Naive thymus-derived CD4-positive, alpha-beta T cell (primary cell): ENCODE results near the gene RFX3. TPM values are rescaled to one million over a fixed set of nuclear protein-coding genes. Genes with fewer than 3 reads are reported as not detected.

Experiments
- ATAC-seq: fragments of 150-1000 bp; cut with Tn5 transposase; 2 replicates; pipeline ENCODE4 v1.10.0; 2021; ENCODE audit warnings: mild to moderate bottlenecking, moderate library complexity
- CTCF ChIA-PET: fragments of 350-600 bp; sonication (Branson Sonifier 250); formaldehyde crosslinking; loops from one replicate; lab custom pipeline; 2021; ENCODE audit warnings: antibody characterized with exemption; lab: Charles Lee
- POLR2A ChIA-PET: fragments of 350-600 bp; sonication (Branson Sonifier 250); formaldehyde crosslinking; loops from one replicate; lab custom pipeline; 2021; ENCODE audit warnings: antibody characterized with exemption, inconsistent platforms; lab: Charles Lee
- DNase-seq, 9 donors: peaks; one replicate each; pipeline versions ENCODE4 v3.0.0 to v3.0.0-alpha.2; 2020 to 2022; ENCODE audit warnings: mixed read lengths in 1 of 9
- H3K27ac ChIP-seq: one replicate; pipeline ENCODE4 v1.7.0; 2013; ENCODE audit warnings: mild to moderate bottlenecking, low read depth, low read length, moderate library complexity
- H3K27me3 ChIP-seq, 2 donors: one replicate each; pipeline ENCODE4 v1.7.0; 2013; ENCODE audit warnings: low read length in 2 of 2, mild to moderate bottlenecking in 2 of 2, moderate library complexity in 2 of 2; ENCODE audit not compliant: control insufficient read depth in 2 of 2, insufficient read depth in 2 of 2
- H3K36me3 ChIP-seq, 3 experiments: 1 replicate in 2 of 3; 2 replicates in 1 of 3; pipeline ENCODE4 v1.7.0; 2013; ENCODE audit warnings: low read length in 3 of 3, mild to moderate bottlenecking in 3 of 3, moderate library complexity in 1 of 3; ENCODE audit not compliant: insufficient read depth in 3 of 3, control insufficient read depth in 2 of 3
- H3K4me1 ChIP-seq, 2 donors: one replicate each; pipeline ENCODE4 v1.7.0; 2013; ENCODE audit warnings: low read length in 2 of 2, mild to moderate bottlenecking in 2 of 2, moderate library complexity in 1 of 2; ENCODE audit not compliant: control insufficient read depth in 2 of 2, insufficient read depth in 2 of 2
- H3K4me3 ChIP-seq: 2 replicates; pipeline ENCODE4 v1.7.0; 2013; ENCODE audit warnings: mild to moderate bottlenecking, low read length
- H3K9me3 ChIP-seq, 3 experiments: 1 replicate in 2 of 3; 2 replicates in 1 of 3; pipeline ENCODE4 v1.7.0; 2013; ENCODE audit warnings: low read length in 3 of 3; ENCODE audit not compliant: control insufficient read depth in 2 of 3
- H3K27ac Mint-ChIP-seq, 9 donors: one replicate each; pipeline ENCODE4 v1.8.0; 2020 to 2022; ENCODE audit warnings: mixed read lengths in 9 of 9, mild to moderate bottlenecking in 8 of 9, moderate library complexity in 5 of 9, inconsistent platforms in 2 of 9
- H3K27me3 Mint-ChIP-seq, 5 donors: one replicate each; pipeline ENCODE4 v1.8.0; 2021 to 2022; ENCODE audit warnings: mixed read lengths in 5 of 5, mild to moderate bottlenecking in 1 of 5
- H3K36me3 Mint-ChIP-seq, 5 donors: one replicate each; pipeline ENCODE4 v1.8.0; 2020 to 2022; ENCODE audit warnings: mixed read lengths in 5 of 5, mild to moderate bottlenecking in 3 of 5, inconsistent platforms in 1 of 5
- H3K4me1 Mint-ChIP-seq, 7 donors: one replicate each; pipeline ENCODE4 v1.8.0; 2020 to 2022; ENCODE audit warnings: mixed read lengths in 7 of 7, mild to moderate bottlenecking in 3 of 7, inconsistent platforms in 1 of 7
- H3K4me3 Mint-ChIP-seq, 10 donors: one replicate each; pipeline ENCODE4 v1.8.0; 2020 to 2022; ENCODE audit warnings: mild to moderate bottlenecking in 10 of 10, mixed read lengths in 10 of 10, moderate library complexity in 6 of 10, inconsistent platforms in 2 of 10
- H3K9me3 Mint-ChIP-seq, 11 donors: one replicate each; pipeline ENCODE4 v1.8.0; 2020 to 2022; ENCODE audit warnings: mixed read lengths in 11 of 11, mild to moderate bottlenecking in 4 of 11, inconsistent platforms in 1 of 11, moderate library complexity in 1 of 11
- intact Hi-C, 2 donors: fragments of 100-400 bp; cut with micrococcal nuclease; formaldehyde crosslinking; loops; one replicate each; pipeline ENCODE4 v1.15.1; 2023
- polyA plus RNA-seq, 2 donors: library from polyadenylated mRNA; unstranded; fragments of 300-500 nt; fragmentation: Illumina TruSeq; gene quantifications; one replicate each; pipeline ENCODE4 v1.2.3, GENCODE V29; 2021
- total RNA-seq, 6 experiments: library from RNA in 5 of 6; stranded (reverse) in 5 of 6; gene quantifications; 1 replicate in 5 of 6; 2 replicates in 1 of 6; pipeline ENCODE4 v1.2.3 and lab custom pipeline; 2021 to 2026

The RFX3 gene
- total and polyA plus RNA-seq, 7 experiments from 2014 or later, result 6.2 to 31.7 (median 24.7) TPM

GRCh38 chr9:3337515-3338225 lies 188.1 kb downstream of the RFX3 start:
- Histone ChIP-seq H3K4me1 (no peaks in the 10 kb centered on the region), H3K4me3 (no peak overlapping the region), H3K27me3 (no peaks in the 10 kb centered on the region), H3K36me3 (no peaks in the 10 kb centered on the region), H3K27ac (no peak overlapping the region), H3K9me3 (no peaks in the 10 kb centered on the region)
- ChIA-PET POLR2A (no interaction called here), CTCF (no interaction called here)
- H3K4me1 Mint-ChIP-seq, result peaks cover 0 to 22% (median 8%) of the 10 kb centered on the region in 7 donors
- ATAC-seq (no peak), DNase-seq (no peak)
- H3K9me3 Mint-ChIP-seq, result peaks cover 0 to 5% (median 3%) of the 10 kb centered on the region in 11 donors
- no peaks in the 10 kb centered on the region for H3K27me3 Mint-ChIP-seq
- H3K27ac Mint-ChIP-seq, result no peak overlapping the region
- H3K36me3 Mint-ChIP-seq, result peaks cover 3 to 30% (median 11%) of the 10 kb centered on the region in 5 donors
- intact Hi-C loops, result loop anchor here in 1 of 2 donors (2.0 kb wide), 1 partner anchor 103 kb away; no protein-coding TSS in a partner anchor
- H3K4me3 Mint-ChIP-seq, result no peak overlapping the region

DNA sequence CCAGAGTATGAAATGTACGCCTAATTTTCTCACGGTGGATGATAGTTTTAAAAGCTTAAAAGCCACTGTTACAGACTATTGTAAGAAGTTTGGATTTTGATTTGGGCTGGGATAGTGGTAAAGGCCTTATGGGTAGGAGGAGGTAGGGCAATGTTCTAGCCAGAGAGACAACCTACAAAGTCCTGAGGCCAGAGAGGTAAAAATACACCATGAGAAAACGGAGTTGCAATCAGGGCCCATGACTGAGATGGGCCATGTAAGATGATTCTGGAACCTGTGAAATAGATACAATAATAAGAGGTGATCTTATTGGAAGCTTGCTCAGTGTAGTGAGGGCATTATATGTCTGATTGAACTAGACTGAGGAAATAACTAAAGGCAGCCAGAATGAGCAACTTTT lies 188.8 kb downstream of the RFX3 start:
- peaks cover 3 to 30% (median 7%) of the 10 kb centered on the region in 5 donors for H3K36me3 Mint-ChIP-seq
- CTCF ChIA-PET, result no interaction called here
- H3K4me1 Mint-ChIP-seq, result peaks cover 0 to 19% (median 8%) of the 10 kb centered on the region in 7 donors
- H3K27me3 ChIP-seq, result no peaks in the 10 kb centered on the region
- no peaks in the 10 kb centered on the region for H3K36me3 ChIP-seq
- POLR2A ChIA-PET, result no interaction called here
- no peak overlapping the region for H3K4me3 ChIP-seq
- H3K4me3 Mint-ChIP-seq, result no peak overlapping the region
- H3K27ac ChIP-seq, result no peak overlapping the region
- no peaks in the 10 kb centered on the region for H3K27me3 Mint-ChIP-seq
- ATAC-seq, result no peak
- H3K4me1 ChIP-seq, result no peaks in the 10 kb centered on the region
- DNase-seq, result no peak
- H3K9me3 ChIP-seq, result no peaks in the 10 kb centered on the region
- intact Hi-C loops, result loop anchor here in 1 of 2 donors (2.0 kb wide), 1 partner anchor 104 kb away; no protein-coding TSS in a partner anchor
- H3K27ac Mint-ChIP-seq, result peak overlapping the region in 1 of 9 donors; percentile 12
- H3K9me3 Mint-ChIP-seq, result peaks cover 0 to 5% (median 3%) of the 10 kb centered on the region in 11 donors

- H3K27me3 ChIP-seq, result no peaks in the 10 kb centered on the region
- DNase-seq (no peak), ATAC-seq (no peak)
- H3K27ac ChIP-seq, result no peak overlapping the region
- no peaks in the 10 kb centered on the region for H3K36me3 ChIP-seq
- no peak overlapping the region for H3K4me3 ChIP-seq
- intact Hi-C loops, result loop anchor here in 1 of 2 donors (1.0 kb wide), 1 partner anchor 108 kb away; no protein-coding TSS in a partner anchor
- Mint-ChIP-seq H3K27ac (no peak overlapping the region), H3K27me3 (no peaks in the 10 kb centered on the region), H3K4me1 (peaks cover 0 to 10% (median 5%) of the 10 kb centered on the region in 7 donors), H3K36me3 (peaks cover 0 to 32% (median 9%) of the 10 kb centered on the region in 5 donors), H3K4me3 (no peak overlapping the region), H3K9me3 (no peaks in the 10 kb centered on the region)
- H3K9me3 ChIP-seq, result no peaks in the 10 kb centered on the region
- ChIA-PET CTCF (no interaction called here), POLR2A (no interaction called here)
- no peaks in the 10 kb centered on the region for H3K4me1 ChIP-seq
These were observed 193.0 kb downstream of the RFX3 start for GRCh38 chr9:3332802-3333201.

- no peaks in the 10 kb centered on the region for H3K9me3 ChIP-seq
- H3K27me3 ChIP-seq, result no peaks in the 10 kb centered on the region
- H3K36me3 Mint-ChIP-seq, result peaks cover 0 to 31% (median 11%) of the 10 kb centered on the region in 5 donors
- no peak overlapping the region for H3K4me3 Mint-ChIP-seq
- POLR2A ChIA-PET, result no interaction called here
- ATAC-seq (no peak), DNase-seq (peak in 1 of 9 donors; percentile 1)
- H3K4me1 ChIP-seq, result no peaks in the 10 kb centered on the region
- no peaks in the 10 kb centered on the region for H3K36me3 ChIP-seq
- H3K4me1 Mint-ChIP-seq, result peaks cover 0 to 9% (median 0%) of the 10 kb centered on the region in 7 donors
- no peak overlapping the region for H3K27ac Mint-ChIP-seq
- no peaks in the 10 kb centered on the region for H3K27me3 Mint-ChIP-seq
- CTCF ChIA-PET, result no interaction called here
- H3K4me3 ChIP-seq, result no peak overlapping the region
- H3K9me3 Mint-ChIP-seq, result no peaks in the 10 kb centered on the region
- no peak overlapping the region for H3K27ac ChIP-seq
- intact Hi-C loops, result loop anchor here in 1 of 2 donors (1.0 kb wide), 1 partner anchor 110 kb away; no protein-coding TSS in a partner anchor
These were observed 194.0 kb downstream of the RFX3 start for GRCh38 chr9:3331801-3332200.

- ChIA-PET CTCF (interaction anchor here (0.6 kb wide), 1 partner anchor 88 kb away, joined by 5 read pairs; no protein-coding TSS in a partner anchor), POLR2A (no interaction called here)
- no peak for ATAC-seq
- H3K27ac ChIP-seq, result no peak overlapping the region
- Mint-ChIP-seq H3K9me3 (no peaks in the 10 kb centered on the region), H3K27ac (no peak overlapping the region), H3K4me1 (peaks cover 0 to 9% (median 0%) of the 10 kb centered on the region in 7 donors), H3K36me3 (peaks cover 0 to 26% (median 11%) of the 10 kb centered on the region in 5 donors), H3K4me3 (no peak overlapping the region), H3K27me3 (no peaks in the 10 kb centered on the region)
- no peaks in the 10 kb centered on the region for H3K9me3 ChIP-seq
- no peaks in the 10 kb centered on the region for H3K27me3 ChIP-seq
- no peaks in the 10 kb centered on the region for H3K36me3 ChIP-seq
- intact Hi-C loops, result no loop called here
- H3K4me3 ChIP-seq, result no peak overlapping the region
- DNase-seq, result no peak
- no peaks in the 10 kb centered on the region for H3K4me1 ChIP-seq
These were observed 194.9 kb downstream of the RFX3 start for GRCh38 chr9:3330792-3331420.

- DNase-seq (no peak), ATAC-seq (no peak)
- H3K4me3 Mint-ChIP-seq, result no peak overlapping the region
- ChIA-PET CTCF (no interaction called here), POLR2A (no interaction called here)
- H3K9me3 Mint-ChIP-seq, result no peaks in the 10 kb centered on the region
- no peak overlapping the region for H3K27ac Mint-ChIP-seq
- intact Hi-C loops, result no loop called here
- H3K4me1 ChIP-seq, result no peaks in the 10 kb centered on the region
- no peak overlapping the region for H3K4me3 ChIP-seq
- H3K27me3 ChIP-seq, result no peaks in the 10 kb centered on the region
- H3K4me1 Mint-ChIP-seq, result peaks cover 0 to 7% (median 0%) of the 10 kb centered on the region in 7 donors
- no peaks in the 10 kb centered on the region for H3K9me3 ChIP-seq
- H3K36me3 Mint-ChIP-seq, result peaks cover 0 to 24% (median 11%) of the 10 kb centered on the region in 5 donors
- no peak overlapping the region for H3K27ac ChIP-seq
- H3K36me3 ChIP-seq, result no peaks in the 10 kb centered on the region
- no peaks in the 10 kb centered on the region for H3K27me3 Mint-ChIP-seq
These were observed 196.4 kb downstream of the RFX3 start for GRCh38 chr9:3329361-3329760.
